GM12878 (cell line): ENCODE results near the gene UBA6.

Experiments used
- CTCF ChIP-seq, 3 experiments: IDR thresholded peaks in 2 of 3; conservative IDR thresholded peaks in 1 of 3; 2 replicates each; pipeline ENCODE4 v1.5.1; 2011; ENCODE audit warnings: low read depth in 3 of 3, low read length in 3 of 3, mild to moderate bottlenecking in 3 of 3, control low read depth in 2 of 3, moderate library complexity in 2 of 3, inconsistent platforms in 1 of 3, mixed read lengths in 1 of 3; ENCODE audit not compliant: control insufficient read depth in 2 of 3, insufficient read depth in 1 of 3; ENCODE audit errors: extremely low read depth in 1 of 3
- EP300 ChIP-seq, 2 experiments: fragments of 150-350 bp in 1 of 2; IDR thresholded peaks; 2 replicates each; pipeline ENCODE4 v1.6.1; 2011 to 2012; ENCODE audit warnings: low read depth in 2 of 2, low read length in 2 of 2, borderline replicate concordance in 1 of 2, improper control_type of control experiment in 1 of 2, inconsistent platforms in 1 of 2; ENCODE audit not compliant: control insufficient read depth in 1 of 2
- NFYB ChIP-seq: IDR thresholded peaks from 2 replicates; pipeline ENCODE4 v1.6.1; 2011; ENCODE audit warnings: low read depth, mild to moderate bottlenecking, low read length, improper control_type of control experiment, moderate library complexity; ENCODE audit not compliant: insufficient read depth
- NRF1 ChIP-seq: conservative IDR thresholded peaks from 2 replicates; pipeline ENCODE4 v1.6.1; 2011; ENCODE audit warnings: mild to moderate bottlenecking, low read depth, low read length, improper control_type of control experiment
- POLR2A ChIP-seq: IDR thresholded peaks from 2 replicates; pipeline ENCODE4 v1.6.1; 2011; ENCODE audit warnings: low read depth, mild to moderate bottlenecking, low read length
- RAD21 ChIP-seq: IDR thresholded peaks from 2 replicates; pipeline ENCODE4 v1.6.1; 2011; ENCODE audit warnings: mild to moderate bottlenecking, low read depth, low read length, moderate library complexity; ENCODE audit not compliant: insufficient read depth
- REST ChIP-seq: IDR thresholded peaks from 2 replicates; pipeline ENCODE4 v1.6.1; 2012; ENCODE audit warnings: mild to moderate bottlenecking, low read depth, low read length
- SKIL ChIP-seq: fragments of 450-650 bp; IDR thresholded peaks from 2 replicates; pipeline ENCODE4 v1.6.1; 2017; ENCODE audit warnings: mild to moderate bottlenecking, low read depth, inconsistent platforms; ENCODE audit not compliant: poor library complexity, severe bottlenecking
- SREBF2 ChIP-seq: IDR thresholded peaks from 2 replicates; pipeline ENCODE4 v1.6.1; 2012; ENCODE audit warnings: mild to moderate bottlenecking, low read length
- STAT1 ChIP-seq: fragments of 450-650 bp; conservative IDR thresholded peaks from 2 replicates; pipeline ENCODE4 v1.6.1; 2014; ENCODE audit warnings: antibody characterized with exemption, mild to moderate bottlenecking
- TBL1XR1 ChIP-seq: IDR thresholded peaks from 2 replicates; pipeline ENCODE4 v1.6.1; 2012; ENCODE audit warnings: low read depth, low read length, improper control_type of control experiment
- ZNF207 ChIP-seq: fragments of 450-650 bp; IDR thresholded peaks from 2 replicates; pipeline ENCODE4 v1.6.1; 2014; ENCODE audit warnings: antibody characterized with exemption, mild to moderate bottlenecking, borderline replicate concordance
- ZNF384 ChIP-seq: IDR thresholded peaks from 2 replicates; pipeline ENCODE4 v1.6.1; 2012; ENCODE audit warnings: low read depth, mild to moderate bottlenecking, low read length, improper control_type of control experiment, borderline replicate concordance

- TF ChIP-seq ZNF207, result no peak
- TF ChIP-seq CTCF (IDR thresholded peaks at IDR 0.05 in 2 of 3, conservative IDR thresholded peaks at IDR 0.05 in 1 of 3; ENCODE audit: control insufficient read depth in 2 of 3, extremely low read depth in 1 of 3, insufficient read depth in 1 of 3, low read depth in 3 of 3, low read length in 3 of 3), result no peak
- no peak for TF ChIP-seq POLR2A
- no peak for TF ChIP-seq TBL1XR1
- TF ChIP-seq REST, result no peak
- no peak for TF ChIP-seq SREBF2
- TF ChIP-seq NFYB, result no peak
- no peak for TF ChIP-seq ZNF384
- TF ChIP-seq RAD21, result no peak
- no peak for TF ChIP-seq SKIL
- no peak for TF ChIP-seq EP300 (IDR thresholded peaks at IDR 0.05; ENCODE audit: borderline replicate concordance in 1 of 2, control insufficient read depth in 1 of 2, low read depth in 2 of 2, low read length in 2 of 2)
- no peak for TF ChIP-seq STAT1
- no peak for TF ChIP-seq NRF1
Measured at GRCh38 chr4:67570537-67570936, 130.4 kb downstream of the UBA6 start.
